AG09309 (cell line): ENCODE measurements around the gene RANBP1.
A peak's percentile ranks its signal among the peaks of the same experiment; 100 is the strongest.

ENCODE experiments used
- DNase-seq: peaks from one replicate; pipeline ENCODE4 v3.0.0-alpha.2; 2010; ENCODE audit warnings: low read depth
- H3K4me3 ChIP-seq: 2 replicates; pipeline ENCODE4 v1.5.1; 2011; ENCODE audit warnings: mild to moderate bottlenecking, low read depth, low read length, moderate library complexity; ENCODE audit not compliant: control insufficient read depth
- TF ChIP-seq, protein P1 (sequence below): IDR thresholded peaks from 2 replicates; pipeline ENCODE4 v1.5.1; 2011; ENCODE audit warnings: mild to moderate bottlenecking, low read depth, low read length, inconsistent platforms; ENCODE audit not compliant: insufficient read depth, control insufficient read depth; ENCODE audit errors: missing control alignments

Gene RANBP1

DNA sequence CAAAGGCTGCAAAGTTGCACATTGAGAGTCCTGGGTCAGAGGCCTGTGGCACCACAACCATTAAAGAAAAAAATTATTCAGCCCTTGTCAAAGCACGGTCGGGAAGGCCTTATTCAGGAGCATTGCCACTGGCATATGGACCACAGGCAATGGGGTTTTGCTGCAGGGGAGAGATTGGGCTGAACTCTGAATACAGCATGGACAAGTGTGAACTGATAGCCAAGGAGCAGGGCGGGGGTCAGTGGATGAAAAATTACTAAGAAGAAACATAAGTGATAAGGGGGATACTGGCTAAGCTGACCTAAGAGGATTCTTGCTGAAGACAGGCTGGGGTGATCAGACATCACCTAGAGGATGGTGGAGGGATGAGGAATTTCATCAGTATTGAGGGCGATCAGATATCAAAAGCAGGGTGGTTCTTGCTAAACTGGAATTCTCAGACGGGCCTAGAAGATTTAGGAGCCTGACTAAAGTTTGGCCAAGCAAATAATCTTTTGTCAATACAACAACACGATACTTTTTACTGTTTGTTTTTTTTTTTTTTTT lies 39.2 kb upstream of the RANBP1 start:
- no peak overlapping the region for H3K4me3 ChIP-seq
- DNase-seq, result no peak
- TF ChIP-seq, protein P1, sequence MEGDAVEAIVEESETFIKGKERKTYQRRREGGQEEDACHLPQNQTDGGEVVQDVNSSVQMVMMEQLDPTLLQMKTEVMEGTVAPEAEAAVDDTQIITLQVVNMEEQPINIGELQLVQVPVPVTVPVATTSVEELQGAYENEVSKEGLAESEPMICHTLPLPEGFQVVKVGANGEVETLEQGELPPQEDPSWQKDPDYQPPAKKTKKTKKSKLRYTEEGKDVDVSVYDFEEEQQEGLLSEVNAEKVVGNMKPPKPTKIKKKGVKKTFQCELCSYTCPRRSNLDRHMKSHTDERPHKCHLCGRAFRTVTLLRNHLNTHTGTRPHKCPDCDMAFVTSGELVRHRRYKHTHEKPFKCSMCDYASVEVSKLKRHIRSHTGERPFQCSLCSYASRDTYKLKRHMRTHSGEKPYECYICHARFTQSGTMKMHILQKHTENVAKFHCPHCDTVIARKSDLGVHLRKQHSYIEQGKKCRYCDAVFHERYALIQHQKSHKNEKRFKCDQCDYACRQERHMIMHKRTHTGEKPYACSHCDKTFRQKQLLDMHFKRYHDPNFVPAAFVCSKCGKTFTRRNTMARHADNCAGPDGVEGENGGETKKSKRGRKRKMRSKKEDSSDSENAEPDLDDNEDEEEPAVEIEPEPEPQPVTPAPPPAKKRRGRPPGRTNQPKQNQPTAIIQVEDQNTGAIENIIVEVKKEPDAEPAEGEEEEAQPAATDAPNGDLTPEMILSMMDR, result no peak

DNA sequence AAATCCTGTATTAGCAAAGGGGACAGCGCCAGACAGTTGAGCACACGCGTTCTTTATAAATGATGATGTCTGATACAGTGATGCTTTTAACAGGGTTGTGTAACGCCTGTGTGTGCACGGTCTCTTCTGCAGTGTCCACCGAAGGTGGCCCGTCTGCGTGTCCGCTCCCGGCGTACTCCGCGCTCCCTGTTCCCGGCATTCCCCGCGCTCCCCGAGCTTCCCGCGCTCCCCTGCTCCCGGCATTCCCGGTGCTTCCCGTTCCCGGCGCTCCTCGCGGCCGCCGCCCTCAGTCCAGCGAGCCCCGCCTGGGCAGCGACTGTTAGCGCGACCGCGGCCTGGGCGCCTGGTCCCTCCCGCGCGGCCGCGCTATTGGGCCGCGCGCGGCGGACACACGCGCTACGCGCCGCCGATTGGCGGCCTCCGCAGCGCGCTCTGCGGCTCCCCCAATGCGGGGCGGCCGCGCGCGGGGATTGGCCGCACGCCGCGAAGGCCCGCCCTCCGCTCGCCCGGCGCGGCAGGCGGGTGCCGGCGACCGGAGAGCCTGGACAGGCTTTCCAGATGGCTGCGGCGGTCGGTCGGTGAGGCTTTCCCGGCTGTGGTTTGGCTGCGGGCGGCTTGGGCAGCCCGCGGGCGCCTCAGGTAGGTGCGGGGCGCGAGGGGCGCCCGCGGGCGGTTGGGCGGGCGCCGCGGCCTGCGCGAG lies 36.0 kb upstream of the RANBP1 start, which contains the start of gene DGCR8:
Gene DGCR8, plus strand, starts transcription at position 497 of the 700 bp plus-strand sequence. CDS start 5,723 bp downstream, outside the sequence.
- DNase-seq, result peak; percentile 66
- TF ChIP-seq, protein P1, result no peak
- peak within 1 kb of the TSS; percentile 73 for H3K4me3 ChIP-seq

DNA sequence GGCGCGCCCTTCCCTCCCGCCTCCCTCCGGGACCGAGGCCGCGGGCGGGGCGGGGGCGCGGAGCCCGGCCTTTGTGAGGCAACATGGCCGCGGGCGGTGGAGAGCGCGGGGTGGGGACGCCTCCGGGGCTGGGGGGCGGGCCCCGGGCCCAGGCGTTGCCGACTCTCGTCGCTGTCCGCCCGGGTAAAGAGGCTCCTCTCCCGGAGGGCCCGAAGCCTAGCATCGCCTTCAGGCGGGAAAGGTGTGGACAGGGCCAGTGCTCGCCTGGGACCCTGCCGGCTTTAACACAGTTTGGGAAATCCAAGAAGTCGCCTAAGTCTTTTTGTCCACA lies 35.5 kb upstream of the RANBP1 start:
- peak overlapping the region; percentile 73 for H3K4me3 ChIP-seq
- TF ChIP-seq, protein P1, result no peak
- no peak for DNase-seq

DNA sequence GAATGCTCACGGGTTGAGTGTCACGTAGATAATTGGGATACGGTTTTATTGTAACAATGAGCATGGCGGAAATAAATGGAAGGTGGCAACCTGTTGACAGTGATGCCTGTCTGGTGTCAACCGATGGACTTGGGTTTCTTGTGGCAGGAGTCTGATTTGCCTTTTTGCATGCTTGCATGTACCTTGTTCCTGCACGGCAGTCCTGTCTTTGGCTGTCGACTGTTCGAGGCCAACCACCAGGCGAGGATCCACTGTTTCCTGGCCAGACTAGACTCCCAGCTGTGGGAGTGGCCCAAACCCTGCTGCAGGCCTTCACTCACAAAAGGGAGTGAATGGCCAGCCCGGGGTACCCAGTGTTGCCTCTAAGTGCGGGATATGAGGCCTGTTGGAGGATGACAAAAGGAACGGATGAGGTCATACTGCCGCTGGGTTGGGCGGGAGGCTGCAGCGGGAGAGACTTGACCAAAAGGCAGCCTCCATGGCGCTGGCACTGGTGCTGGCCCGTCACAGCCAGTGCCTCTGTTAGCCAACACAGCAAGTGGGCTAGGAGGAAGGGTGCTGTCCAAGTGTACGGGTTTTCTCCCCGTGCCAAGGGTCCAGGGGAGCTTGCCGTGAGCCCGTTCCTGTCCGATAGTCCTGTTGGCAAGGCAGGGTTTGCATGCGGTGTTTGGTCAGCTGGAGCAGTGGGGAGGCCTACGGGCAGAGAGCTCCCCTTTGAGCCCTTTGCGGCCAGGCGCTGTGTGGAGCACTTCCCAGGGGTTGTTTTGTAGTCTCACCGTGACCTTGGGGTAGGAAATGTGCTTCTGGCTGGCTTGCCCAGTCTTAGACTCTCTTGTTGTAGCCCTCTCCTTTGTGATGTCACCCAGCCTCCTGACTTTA lies 34.9 kb upstream of the RANBP1 start:
- peak; percentile 4 for DNase-seq
- peak overlapping the region; percentile 73 for H3K4me3 ChIP-seq
- TF ChIP-seq, protein P1, result no peak

DNA sequence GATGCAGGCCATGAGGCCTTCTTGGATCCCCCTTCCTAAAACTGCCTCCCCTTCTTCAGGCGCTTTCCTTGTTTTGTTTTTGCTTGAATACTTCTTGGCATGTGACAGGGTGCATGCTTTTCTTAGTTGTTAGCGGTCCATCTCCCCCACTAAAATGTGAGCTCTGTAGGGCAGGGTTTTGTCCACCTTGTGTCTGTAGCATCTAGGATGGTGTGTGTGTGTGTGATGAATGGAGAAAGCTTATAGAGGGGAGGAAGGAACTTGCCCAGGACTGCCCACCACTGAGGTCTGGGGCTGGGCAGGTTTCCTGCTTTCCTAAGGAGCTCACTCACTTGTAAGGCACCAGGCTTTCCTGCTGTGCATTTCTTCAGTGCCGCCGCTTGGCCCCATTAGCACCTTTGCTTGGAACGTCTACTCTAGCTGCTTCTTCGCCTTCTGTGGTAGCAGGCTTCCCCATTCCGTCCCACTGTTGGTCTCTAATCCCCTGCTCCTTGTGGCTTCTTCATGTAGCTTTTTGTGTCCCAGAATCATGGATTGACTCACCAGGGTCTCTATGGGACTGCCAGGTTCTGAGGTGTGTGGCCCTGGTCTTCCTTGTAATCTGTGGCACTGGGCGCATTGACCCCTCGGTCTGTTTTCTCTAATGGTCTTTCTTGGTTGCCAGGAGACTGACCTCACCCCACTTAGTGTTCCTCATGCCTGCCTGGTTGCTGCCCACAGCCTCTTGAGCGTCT lies 32.6 kb upstream of the RANBP1 start:
- no peak for DNase-seq
- no peak overlapping the region for H3K4me3 ChIP-seq
- TF ChIP-seq, protein P1, result no peak

DNA sequence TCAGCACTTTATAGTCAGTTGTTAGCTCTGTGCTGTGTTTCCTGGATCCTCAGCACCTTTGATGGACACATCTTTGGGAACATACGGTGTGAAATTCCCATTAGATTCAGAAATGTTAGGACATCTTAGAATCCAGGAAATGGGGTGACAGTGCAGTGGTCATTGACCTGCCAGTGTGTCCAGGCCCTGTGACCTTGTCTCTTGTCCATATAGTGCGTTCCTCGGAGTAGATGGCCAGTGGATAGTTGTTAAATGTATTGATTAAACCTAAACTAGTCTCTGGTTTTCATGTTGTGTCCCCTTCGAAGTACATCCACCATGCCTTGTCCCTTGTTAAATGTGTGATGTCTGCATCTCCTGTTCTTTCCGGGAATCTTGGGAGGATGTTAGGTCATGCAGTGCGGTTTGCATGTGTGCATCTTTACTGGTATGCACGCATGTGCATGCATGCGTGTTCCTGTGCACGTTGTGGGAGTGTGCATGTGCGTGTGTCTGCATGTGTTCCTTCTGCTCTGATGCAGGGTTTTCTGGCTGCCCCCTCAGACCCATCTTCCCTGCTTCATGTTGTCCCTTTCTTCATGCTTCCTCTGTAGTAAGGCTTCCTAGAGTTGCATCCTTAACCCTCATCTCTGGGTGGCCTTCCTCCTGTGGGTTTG lies 31.9 kb upstream of the RANBP1 start:
- TF ChIP-seq, protein P1, result no peak
- no peak overlapping the region for H3K4me3 ChIP-seq
- DNase-seq, result no peak
